Measurements from ENCODE around the gene ZNF248.

- TF ChIP-seq CTCF (IDR thresholded peaks at IDR 0.05) = no peak
- TF ChIP-seq POLR2A (IDR thresholded peaks at IDR 0.05) = no peak
Observed at GRCh38 chr10:37872955-37873354, 15.5 kb upstream of the ZNF248 start.

All from esophagus squamous epithelium (tissue), 4 donors.